ENCODE measurements around the gene KRTAP4-7.

DNA sequence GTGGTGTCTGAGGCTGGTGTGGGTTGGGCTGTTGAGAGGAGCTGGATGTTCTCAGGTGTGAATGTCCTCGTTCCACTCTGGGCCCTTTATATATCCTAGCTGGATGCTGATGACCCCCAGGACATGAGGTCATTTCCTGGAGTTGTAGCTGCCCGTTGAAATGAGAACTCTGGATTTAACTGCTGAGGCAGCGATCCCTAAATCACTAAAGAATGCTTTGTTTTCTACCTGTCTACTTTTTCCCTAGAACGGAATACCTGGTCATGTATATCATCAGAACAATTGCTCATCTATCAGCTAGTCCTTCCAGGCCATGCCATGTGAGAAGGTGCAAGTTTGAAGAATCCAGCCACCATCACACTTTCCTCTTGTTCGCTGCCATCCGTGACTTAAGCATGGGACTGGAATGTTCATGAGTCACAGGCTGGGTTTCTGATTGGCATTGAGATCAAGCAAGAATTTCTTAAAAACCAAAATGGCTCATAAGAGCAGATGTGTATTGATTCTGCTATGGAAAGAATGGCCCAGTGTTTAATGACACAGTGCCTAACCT lies 23.8 kb upstream of the KRTAP4-7 start, which contains the start of gene KRTAP2-3:
- TF ChIP-seq POLR2AphosphoS5 (IDR thresholded peaks at IDR 0.05) = no peak
- TF ChIP-seq, protein P1, sequence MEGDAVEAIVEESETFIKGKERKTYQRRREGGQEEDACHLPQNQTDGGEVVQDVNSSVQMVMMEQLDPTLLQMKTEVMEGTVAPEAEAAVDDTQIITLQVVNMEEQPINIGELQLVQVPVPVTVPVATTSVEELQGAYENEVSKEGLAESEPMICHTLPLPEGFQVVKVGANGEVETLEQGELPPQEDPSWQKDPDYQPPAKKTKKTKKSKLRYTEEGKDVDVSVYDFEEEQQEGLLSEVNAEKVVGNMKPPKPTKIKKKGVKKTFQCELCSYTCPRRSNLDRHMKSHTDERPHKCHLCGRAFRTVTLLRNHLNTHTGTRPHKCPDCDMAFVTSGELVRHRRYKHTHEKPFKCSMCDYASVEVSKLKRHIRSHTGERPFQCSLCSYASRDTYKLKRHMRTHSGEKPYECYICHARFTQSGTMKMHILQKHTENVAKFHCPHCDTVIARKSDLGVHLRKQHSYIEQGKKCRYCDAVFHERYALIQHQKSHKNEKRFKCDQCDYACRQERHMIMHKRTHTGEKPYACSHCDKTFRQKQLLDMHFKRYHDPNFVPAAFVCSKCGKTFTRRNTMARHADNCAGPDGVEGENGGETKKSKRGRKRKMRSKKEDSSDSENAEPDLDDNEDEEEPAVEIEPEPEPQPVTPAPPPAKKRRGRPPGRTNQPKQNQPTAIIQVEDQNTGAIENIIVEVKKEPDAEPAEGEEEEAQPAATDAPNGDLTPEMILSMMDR (IDR thresholded peaks at IDR 0.05) = no peak
- no peak for TF ChIP-seq POLR2A (IDR thresholded peaks at IDR 0.05)
- TF ChIP-seq EP300 (IDR thresholded peaks at IDR 0.05) = no peak

Measured in suprapubic skin (tissue), 4 donors.